Astrocyte of the hippocampus (primary cell): ENCODE measurements around the gene CEMIP.
"Not testable (repeated sequence)": the region's sequence is repeated elsewhere in the genome, so short reads cannot be mapped to it uniquely, and the experiment has no call there.

ENCODE experiments used
- DNase-seq: peaks from one replicate; pipeline ENCODE4 v3.0.0; 2011; ENCODE audit warnings: low read depth, low spot score

Gene CEMIP

GRCh38 chr15:80953001-80953952, 174.1 kb downstream of the CEMIP start:
- DNase-seq, result no peak

- DNase-seq, result no peak
Measured at GRCh38 chr15:80953953-80954778, 175.0 kb downstream of the CEMIP start.

- peak; percentile 95 for DNase-seq
Measured at GRCh38 chr15:80955571-80956452, 176.6 kb downstream of the CEMIP start.

GRCh38 chr15:80957556-80957955, 178.4 kb downstream of the CEMIP start:
- DNase-seq, result no peak

- no peak for DNase-seq
Measured at GRCh38 chr15:80957976-80958375, 178.8 kb downstream of the CEMIP start.

- no peak for DNase-seq
Measured at GRCh38 chr15:80958818-80959495, 179.8 kb downstream of the CEMIP start.

GRCh38 chr15:80965454-80965853, 186.3 kb downstream of the CEMIP start:
- DNase-seq, result not testable (repeated sequence)

GRCh38 chr15:80966431-80967197, 187.4 kb downstream of the CEMIP start:
- no peak for DNase-seq

- peak; percentile 92 for DNase-seq
Measured at GRCh38 chr15:80967451-80967850, 188.3 kb downstream of the CEMIP start.

GRCh38 chr15:80967991-80968510, 188.9 kb downstream of the CEMIP start:
- DNase-seq, result no peak

- no peak for DNase-seq
Measured at GRCh38 chr15:80969316-80969715, 190.1 kb downstream of the CEMIP start.

GRCh38 chr15:80970018-80970657, 191.0 kb downstream of the CEMIP start:
- peak; percentile 81 for DNase-seq

GRCh38 chr15:80970658-80971057, 191.5 kb downstream of the CEMIP start:
- DNase-seq, result no peak

GRCh38 chr15:80971143-80971542, 192.0 kb downstream of the CEMIP start:
- DNase-seq, result no peak

GRCh38 chr15:80972276-80972675, 193.1 kb downstream of the CEMIP start:
- DNase-seq, result no peak

GRCh38 chr15:80974914-80975313, 195.7 kb downstream of the CEMIP start:
- DNase-seq, result no peak

GRCh38 chr15:80976851-80977250, 197.7 kb downstream of the CEMIP start:
- no peak for DNase-seq

- peak; percentile 58 for DNase-seq
Measured at GRCh38 chr15:80977627-80978036, 198.5 kb downstream of the CEMIP start.

- DNase-seq, result peak; percentile 48
Measured at GRCh38 chr15:80978685-80979329, 199.6 kb downstream of the CEMIP start.
